ENCODE measurements around the gene ITGB7. TPM values are rescaled to one million over a fixed set of nuclear protein-coding genes. Genes with fewer than 3 reads are reported as not detected.
"Not testable (repeated sequence)": the region's sequence is repeated elsewhere in the genome, so short reads cannot be mapped to it uniquely, and the experiment has no call there.

Gene ITGB7
- total and polyA plus RNA-seq, 4 donors = 1.4 to 5.8 (median 4.0) TPM

- H3K9me3 ChIP-seq (ENCODE audit: control insufficient read depth, low read length) = no peaks in the 10 kb centered on the region
- no peaks in the 10 kb centered on the region for H3K36me3 ChIP-seq (ENCODE audit: control insufficient read depth in 1 of 2, insufficient read depth in 2 of 2, low read length in 1 of 2)
- DNase-seq (peak; percentile 73 to 81), ATAC-seq (ENCODE audit: low FRiP score) (no peak)
- 83 to 84% methylated on average over 7 of the region's 7 CpGs for WGBS, 2 donors
- H3K27me3 ChIP-seq (ENCODE audit: control insufficient read depth in 1 of 2, insufficient read depth in 2 of 2, low read length in 1 of 2) = no peaks in the 10 kb centered on the region
- H3K4me3 ChIP-seq (ENCODE audit: low read length in 2 of 2) = no peak overlapping the region
- H3K27ac ChIP-seq (ENCODE audit: low read depth in 1 of 2, low read length in 2 of 2) = no peak overlapping the region
- intact Hi-C loops (cut with DNase I) = no loop called here
- no peaks in the 10 kb centered on the region for H3K4me1 ChIP-seq (ENCODE audit: control insufficient read depth in 1 of 2, insufficient read depth in 2 of 2, low read length in 2 of 2)
These were observed 1.2 kb downstream of the ITGB7 start for GRCh38 chr12:53205747-53206419.

GRCh38 chr12:53204351-53204750 is 2.7 kb downstream of the ITGB7 start:
- Histone ChIP-seq H3K4me3 (ENCODE audit: low read length in 2 of 2) (no peak overlapping the region), H3K27me3 (ENCODE audit: control insufficient read depth in 1 of 2, insufficient read depth in 2 of 2, low read length in 1 of 2) (no peaks in the 10 kb centered on the region), H3K36me3 (ENCODE audit: control insufficient read depth in 1 of 2, insufficient read depth in 2 of 2, low read length in 1 of 2) (no peaks in the 10 kb centered on the region), H3K9me3 (ENCODE audit: control insufficient read depth, low read length) (no peaks in the 10 kb centered on the region), H3K4me1 (ENCODE audit: control insufficient read depth in 1 of 2, insufficient read depth in 2 of 2, low read length in 2 of 2) (no peaks in the 10 kb centered on the region), H3K27ac (ENCODE audit: low read depth in 1 of 2, low read length in 2 of 2) (no peak overlapping the region)
- DNase-seq (no peak), ATAC-seq (ENCODE audit: low FRiP score) (no peak)
- intact Hi-C loops (cut with DNase I) = no loop called here
- 93 to 100% methylated on average over 1 of the region's 1 CpG for WGBS, 2 donors

GRCh38 chr12:53202316-53202715 is 4.7 kb downstream of the ITGB7 start:
- H3K36me3 ChIP-seq (ENCODE audit: control insufficient read depth in 1 of 2, insufficient read depth in 2 of 2, low read length in 1 of 2); H3K4me3 ChIP-seq (ENCODE audit: low read length in 2 of 2); ATAC-seq (ENCODE audit: low FRiP score); H3K9me3 ChIP-seq (ENCODE audit: control insufficient read depth, low read length); H3K27ac ChIP-seq (ENCODE audit: low read depth in 1 of 2, low read length in 2 of 2); intact Hi-C loops (cut with DNase I); H3K27me3 ChIP-seq (ENCODE audit: control insufficient read depth in 1 of 2, insufficient read depth in 2 of 2, low read length in 1 of 2); H3K4me1 ChIP-seq (ENCODE audit: control insufficient read depth in 1 of 2, insufficient read depth in 2 of 2, low read length in 2 of 2): not testable (repeated sequence)
- 93% methylated on average over 7 of the region's 7 CpGs for WGBS, 2 donors
- DNase-seq = peak in 1 of 2 donors; percentile 30

- H3K4me1 ChIP-seq (ENCODE audit: control insufficient read depth in 1 of 2, insufficient read depth in 2 of 2, low read length in 2 of 2) = no peaks in the 10 kb centered on the region
- H3K27me3 ChIP-seq (ENCODE audit: control insufficient read depth in 1 of 2, insufficient read depth in 2 of 2, low read length in 1 of 2) = no peaks in the 10 kb centered on the region
- 94% methylated on average over 4 of the region's 4 CpGs for WGBS, 2 donors
- intact Hi-C loops (cut with DNase I) = no loop called here
- no peaks in the 10 kb centered on the region for H3K36me3 ChIP-seq (ENCODE audit: control insufficient read depth in 1 of 2, insufficient read depth in 2 of 2, low read length in 1 of 2)
- H3K27ac ChIP-seq (ENCODE audit: low read depth in 1 of 2, low read length in 2 of 2) = no peak overlapping the region
- DNase-seq (peak in 1 of 2 donors; percentile 7), ATAC-seq (ENCODE audit: low FRiP score) (no peak)
- no peak overlapping the region for H3K4me3 ChIP-seq (ENCODE audit: low read length in 2 of 2)
- H3K9me3 ChIP-seq (ENCODE audit: control insufficient read depth, low read length) = no peaks in the 10 kb centered on the region
These were observed 5.4 kb downstream of the ITGB7 start for GRCh38 chr12:53201639-53202038.

- WGBS, 2 donors = 14 to 18% methylated on average over 1 of the region's 1 CpG
- H3K9me3 ChIP-seq (ENCODE audit: control insufficient read depth, low read length) = no peaks in the 10 kb centered on the region
- H3K27ac ChIP-seq (ENCODE audit: low read depth in 1 of 2, low read length in 2 of 2) = no peak overlapping the region
- intact Hi-C loops (cut with DNase I) = no loop called here
- no peak for DNase-seq
- H3K36me3 ChIP-seq (ENCODE audit: control insufficient read depth in 1 of 2, insufficient read depth in 2 of 2, low read length in 1 of 2) = no peaks in the 10 kb centered on the region
- no peak overlapping the region for H3K4me3 ChIP-seq (ENCODE audit: low read length in 2 of 2)
- no peaks in the 10 kb centered on the region for H3K4me1 ChIP-seq (ENCODE audit: control insufficient read depth in 1 of 2, insufficient read depth in 2 of 2, low read length in 2 of 2)
- H3K27me3 ChIP-seq (ENCODE audit: control insufficient read depth in 1 of 2, insufficient read depth in 2 of 2, low read length in 1 of 2) = no peaks in the 10 kb centered on the region
- ATAC-seq (ENCODE audit: low FRiP score) = no peak
These were observed 5.9 kb downstream of the ITGB7 start for GRCh38 chr12:53201177-53201541.

GRCh38 chr12:53200458-53201176 is 6.4 kb downstream of the ITGB7 start:
- intact Hi-C loops (cut with DNase I) = no loop called here
- no peaks in the 10 kb centered on the region for H3K27me3 ChIP-seq (ENCODE audit: control insufficient read depth in 1 of 2, insufficient read depth in 2 of 2, low read length in 1 of 2)
- H3K4me1 ChIP-seq (ENCODE audit: control insufficient read depth in 1 of 2, insufficient read depth in 2 of 2, low read length in 2 of 2) = no peaks in the 10 kb centered on the region
- H3K4me3 ChIP-seq (ENCODE audit: low read length in 2 of 2) = no peak overlapping the region
- no peaks in the 10 kb centered on the region for H3K9me3 ChIP-seq (ENCODE audit: control insufficient read depth, low read length)
- H3K27ac ChIP-seq (ENCODE audit: low read depth in 1 of 2, low read length in 2 of 2) = no peak overlapping the region
- DNase-seq (peak in 1 of 2 donors; percentile 24), ATAC-seq (ENCODE audit: low FRiP score) (no peak)
- WGBS, 2 donors = 73% methylated on average over 10 of the region's 10 CpGs
- H3K36me3 ChIP-seq (ENCODE audit: control insufficient read depth in 1 of 2, insufficient read depth in 2 of 2, low read length in 1 of 2) = no peaks in the 10 kb centered on the region

- WGBS, 2 donors = 95 to 96% methylated on average over 2 of the region's 2 CpGs
- Histone ChIP-seq H3K4me1 (ENCODE audit: control insufficient read depth in 1 of 2, insufficient read depth in 2 of 2, low read length in 2 of 2) (no peaks in the 10 kb centered on the region), H3K36me3 (ENCODE audit: control insufficient read depth in 1 of 2, insufficient read depth in 2 of 2, low read length in 1 of 2) (no peaks in the 10 kb centered on the region), H3K4me3 (ENCODE audit: low read length in 2 of 2) (no peak overlapping the region), H3K9me3 (ENCODE audit: control insufficient read depth, low read length) (no peaks in the 10 kb centered on the region), H3K27me3 (ENCODE audit: control insufficient read depth in 1 of 2, insufficient read depth in 2 of 2, low read length in 1 of 2) (no peaks in the 10 kb centered on the region), H3K27ac (ENCODE audit: low read depth in 1 of 2, low read length in 2 of 2) (no peak overlapping the region)
- peak in 1 of 2 donors; percentile 42 for DNase-seq
- no peak for ATAC-seq (ENCODE audit: low FRiP score)
- intact Hi-C loops (cut with DNase I) = no loop called here
These were observed 7.0 kb downstream of the ITGB7 start for GRCh38 chr12:53200107-53200457.

GRCh38 chr12:53199700-53200099 is 7.4 kb downstream of the ITGB7 start:
- H3K9me3 ChIP-seq (ENCODE audit: control insufficient read depth, low read length) = no peaks in the 10 kb centered on the region
- ATAC-seq (ENCODE audit: low FRiP score) = no peak
- no peaks in the 10 kb centered on the region for H3K36me3 ChIP-seq (ENCODE audit: control insufficient read depth in 1 of 2, insufficient read depth in 2 of 2, low read length in 1 of 2)
- H3K27me3 ChIP-seq (ENCODE audit: control insufficient read depth in 1 of 2, insufficient read depth in 2 of 2, low read length in 1 of 2) = no peaks in the 10 kb centered on the region
- no peak for DNase-seq
- H3K4me3 ChIP-seq (ENCODE audit: low read length in 2 of 2) = no peak overlapping the region
- intact Hi-C loops (cut with DNase I) = loop anchor here in 1 of 2 donors (5.0 kb wide), 1 partner anchor 42 kb away; no protein-coding TSS in a partner anchor
- no peak overlapping the region for H3K27ac ChIP-seq (ENCODE audit: low read depth in 1 of 2, low read length in 2 of 2)
- 90 to 92% methylated on average over 3 of the region's 3 CpGs for WGBS, 2 donors
- H3K4me1 ChIP-seq (ENCODE audit: control insufficient read depth in 1 of 2, insufficient read depth in 2 of 2, low read length in 2 of 2) = no peaks in the 10 kb centered on the region
